KG1 (cell line): Measurements from ENCODE around the gene LTBR.
A peak's percentile ranks its signal among the peaks of the same experiment; 100 is the strongest.

Experiments used
- DNase-seq: peaks from one replicate; lab custom pipeline; 2025; lab: John Stamatoyannopoulos, UW

The LTBR gene

DNA sequence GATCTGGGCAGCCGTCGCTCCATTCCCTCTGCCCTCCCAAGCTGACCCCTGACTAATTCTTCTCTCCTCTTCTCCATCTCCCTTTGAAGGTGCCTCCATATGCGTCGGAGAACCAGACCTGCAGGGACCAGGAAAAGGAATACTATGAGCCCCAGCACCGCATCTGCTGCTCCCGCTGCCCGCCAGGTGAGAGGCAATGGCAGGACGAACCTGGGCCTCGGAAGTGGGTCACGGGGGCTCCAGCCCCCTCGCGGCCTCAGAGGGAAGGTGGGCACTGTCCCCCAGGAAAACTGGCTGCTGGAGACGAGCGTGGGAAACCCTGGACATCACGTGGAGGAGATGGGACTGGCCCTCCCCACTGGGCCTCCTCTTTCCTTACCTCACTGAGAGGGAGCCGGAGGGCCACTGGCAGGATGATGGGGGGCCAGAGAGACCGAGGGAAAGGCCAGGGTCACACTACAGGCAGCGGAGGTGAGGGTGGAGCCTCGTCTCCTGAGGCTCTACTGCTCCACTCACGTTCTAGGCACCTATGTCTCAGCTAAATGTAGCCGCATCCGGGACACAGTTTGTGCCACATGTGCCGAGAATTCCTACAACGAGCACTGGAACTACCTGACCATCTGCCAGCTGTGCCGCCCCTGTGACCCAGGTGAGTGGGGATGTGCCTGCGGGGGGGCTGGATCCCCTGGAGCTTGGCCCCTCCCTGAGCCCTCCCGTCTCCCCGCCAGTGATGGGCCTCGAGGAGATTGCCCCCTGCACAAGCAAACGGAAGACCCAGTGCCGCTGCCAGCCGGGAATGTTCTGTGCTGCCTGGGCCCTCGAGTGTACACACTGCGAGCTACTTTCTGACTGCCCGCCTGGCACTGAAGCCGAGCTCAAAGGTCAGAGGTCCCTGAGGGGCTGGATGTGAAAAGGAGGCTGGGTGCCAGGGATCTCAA lies 806 bp downstream of the LTBR start:
- DNase-seq = no peak

GRCh38 chr12:6386038-6386437 lies 2.1 kb downstream of the LTBR start:
- DNase-seq = no peak

DNA sequence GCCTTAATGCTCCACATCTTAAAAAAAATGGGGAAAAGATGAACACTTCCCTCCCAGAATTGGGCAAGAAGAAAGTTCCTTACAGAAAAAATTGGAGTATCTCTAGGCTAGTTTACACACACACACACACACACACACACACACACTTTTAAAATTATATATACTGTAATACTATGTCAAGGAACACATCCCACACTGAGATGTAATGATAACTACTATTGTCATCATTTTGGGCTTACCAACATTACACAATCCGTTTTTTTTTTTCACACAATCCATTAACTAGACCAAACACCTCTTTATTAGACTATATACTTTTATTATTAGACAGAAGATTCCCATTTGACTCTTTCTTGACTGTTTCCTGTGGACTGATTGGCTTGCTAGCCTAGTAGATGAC lies 2.5 kb downstream of the LTBR start:
- DNase-seq = no peak

- no peak for DNase-seq
These were observed 3.6 kb downstream of the LTBR start for GRCh38 chr12:6387541-6387940.

GRCh38 chr12:6390084-6390799 lies 6.3 kb downstream of the LTBR start:
- DNase-seq = no peak

GRCh38 chr12:6391013-6391412 lies 7.1 kb downstream of the LTBR start:
- DNase-seq = no peak

GRCh38 chr12:6392504-6392903 lies 8.5 kb downstream of the LTBR start:
- no peak for DNase-seq

GRCh38 chr12:6393109-6393508 lies 9.1 kb downstream of the LTBR start:
- no peak for DNase-seq

- no peak for DNase-seq
These were observed 10.4 kb downstream of the LTBR start for GRCh38 chr12:6394398-6394797.

GRCh38 chr12:6396031-6396430 lies 12.1 kb downstream of the LTBR start:
- no peak for DNase-seq

GRCh38 chr12:6399884-6400644 lies 16.1 kb downstream of the LTBR start:
- no peak for DNase-seq

DNA sequence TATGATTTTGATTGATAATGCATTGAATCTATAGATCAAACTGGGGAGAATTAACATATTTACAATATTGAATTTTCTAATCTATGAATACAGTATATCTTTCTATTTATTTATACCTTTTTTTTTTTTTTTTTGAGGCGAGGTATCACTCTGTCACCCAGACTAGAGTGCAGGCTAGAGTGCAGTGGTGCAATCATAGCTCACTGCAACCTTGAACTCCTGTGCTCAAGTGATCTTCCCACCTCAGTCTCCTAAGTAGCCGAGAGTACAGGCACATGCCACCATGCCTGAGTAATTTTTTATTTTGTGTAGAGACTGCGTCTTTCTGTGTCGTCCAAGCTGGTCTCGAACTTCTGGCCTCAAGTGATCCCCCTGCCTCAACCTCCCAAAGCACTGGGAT lies 20.4 kb downstream of the LTBR start:
- no peak for DNase-seq

GRCh38 chr12:6405963-6406362 lies 22.0 kb downstream of the LTBR start:
- no peak for DNase-seq

DNA sequence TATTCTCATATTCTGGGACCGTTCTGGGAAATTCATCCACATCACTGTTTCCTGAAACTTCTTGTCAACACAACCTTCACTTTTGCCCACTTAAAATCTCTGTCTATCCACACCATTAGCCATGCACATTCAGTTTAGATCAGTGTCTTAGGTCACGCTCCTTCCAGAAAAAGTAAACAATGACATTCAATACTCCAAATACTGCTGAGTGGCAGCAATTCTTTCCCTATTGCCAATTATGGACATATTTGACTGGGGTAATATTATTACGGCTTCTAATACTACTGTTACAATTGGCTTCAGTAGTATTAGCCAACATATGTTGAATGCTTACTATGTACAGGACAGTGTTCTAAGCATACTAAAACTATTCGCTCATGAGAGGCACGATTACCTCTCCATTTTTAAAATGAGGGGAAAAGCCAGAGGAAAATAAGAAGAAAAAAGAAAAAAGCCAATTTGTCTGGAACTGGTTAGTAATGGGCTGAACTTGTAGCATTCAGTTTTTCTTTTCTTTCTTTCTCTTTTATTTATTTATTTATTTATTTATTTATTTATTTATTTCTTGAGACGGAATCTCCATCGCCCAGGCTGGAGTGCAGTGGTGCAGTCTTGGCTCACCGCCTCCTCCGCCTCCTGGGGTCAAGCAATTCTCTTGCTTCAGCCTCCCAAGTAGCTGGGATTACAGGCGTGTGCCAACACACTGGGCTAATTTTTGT lies 23.4 kb downstream of the LTBR start:
- no peak for DNase-seq

DNA sequence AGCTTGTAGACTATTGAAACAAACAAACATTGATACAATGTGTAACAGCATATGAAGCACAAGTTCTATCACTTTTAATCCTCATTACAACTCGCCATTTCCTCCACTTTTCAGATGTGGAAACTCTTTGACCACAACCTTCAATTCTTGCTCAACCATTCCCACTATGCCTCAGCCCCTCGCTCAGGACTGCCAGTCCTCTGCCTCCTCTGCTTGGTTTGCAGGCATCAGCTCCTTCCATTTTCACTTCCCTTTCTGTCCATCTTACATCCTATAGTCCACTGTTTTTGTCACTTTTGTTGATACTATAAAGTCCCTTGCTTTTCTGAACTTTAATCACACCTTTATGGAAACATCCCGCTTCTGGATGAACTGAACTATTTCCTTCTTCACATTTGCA lies 32.6 kb downstream of the LTBR start:
- DNase-seq = no peak

- no peak for DNase-seq
These were observed 34.8 kb downstream of the LTBR start for GRCh38 chr12:6418796-6419195.

DNA sequence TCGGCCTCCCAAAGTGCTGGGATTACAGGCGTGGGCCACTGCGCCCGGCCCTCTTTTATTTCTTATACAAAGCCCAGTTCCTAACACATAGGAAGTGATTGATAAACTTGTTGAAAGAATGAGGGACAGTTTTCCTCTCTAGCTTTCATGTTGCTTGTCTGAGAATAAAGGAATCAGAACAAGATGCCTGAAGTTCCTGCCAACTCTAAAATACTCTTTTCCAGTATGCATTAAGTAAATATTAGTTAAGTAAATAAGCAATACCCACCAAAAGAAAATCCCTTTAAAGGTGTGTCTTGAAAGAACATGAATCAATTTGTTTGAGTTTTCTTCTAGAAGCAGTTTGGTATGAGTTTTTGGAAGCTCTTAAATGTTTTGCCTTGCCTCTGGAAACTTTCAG lies 36.4 kb downstream of the LTBR start:
- DNase-seq = no peak

GRCh38 chr12:6423267-6424007 lies 39.5 kb downstream of the LTBR start:
- DNase-seq = peak; percentile 93

GRCh38 chr12:6424008-6424347 lies 40.0 kb downstream of the LTBR start:
- DNase-seq = no peak

DNA sequence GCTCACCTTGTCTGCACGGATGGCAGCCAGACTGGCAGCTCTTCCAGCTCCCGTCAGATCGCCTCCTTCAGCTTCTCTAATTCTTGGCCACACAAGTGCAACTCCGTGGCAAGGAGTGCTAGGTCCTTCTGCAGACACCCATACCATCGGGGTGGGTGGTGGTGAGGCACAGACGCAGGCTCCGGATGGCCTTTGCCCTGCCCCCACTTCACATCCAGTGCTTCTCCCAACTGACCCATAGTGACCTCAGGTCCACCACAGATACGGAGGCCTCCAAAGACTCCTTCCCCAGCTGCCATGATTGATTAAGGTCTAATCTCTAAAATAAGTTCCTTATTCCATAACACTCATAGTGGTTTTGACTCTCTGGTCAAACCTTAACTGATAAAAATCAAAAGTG lies 40.9 kb downstream of the LTBR start:
- DNase-seq = no peak
